HG03460 (cell line): ENCODE measurements around the gene NFKBIE.

Experiments
- ATAC-seq: cut with Tn5 transposase; IDR thresholded peaks from one replicate; pipeline ENCODE4 v1.9.1; 2021; ENCODE audit not compliant: unreplicated experiment

The NFKBIE gene

GRCh38 chr6:44297063-44298038 lies 32.0 kb upstream of the NFKBIE start:
- ATAC-seq = no peak

- ATAC-seq = no peak
Measured at GRCh38 chr6:44294832-44295791, 29.8 kb upstream of the NFKBIE start.

GRCh38 chr6:44292661-44293365 lies 27.5 kb upstream of the NFKBIE start:
- no peak for ATAC-seq

- ATAC-seq = no peak
Measured at GRCh38 chr6:44291841-44292240, 26.5 kb upstream of the NFKBIE start.

GRCh38 chr6:44289726-44290260 lies 24.4 kb upstream of the NFKBIE start:
- no peak for ATAC-seq

GRCh38 chr6:44286747-44287146 lies 21.4 kb upstream of the NFKBIE start:
- no peak for ATAC-seq

- no peak for ATAC-seq
Measured at GRCh38 chr6:44286285-44286565, 20.9 kb upstream of the NFKBIE start.

- no peak for ATAC-seq
Measured at GRCh38 chr6:44285552-44286284, 20.4 kb upstream of the NFKBIE start.

- no peak for ATAC-seq
Measured at GRCh38 chr6:44284867-44285266, 19.5 kb upstream of the NFKBIE start.

GRCh38 chr6:44284121-44284520 lies 18.8 kb upstream of the NFKBIE start:
- no peak for ATAC-seq

GRCh38 chr6:44278774-44279697 lies 13.7 kb upstream of the NFKBIE start:
- ATAC-seq = no peak

- ATAC-seq = no peak
Measured at GRCh38 chr6:44278315-44278714, 13.0 kb upstream of the NFKBIE start.

GRCh38 chr6:44277763-44278162 lies 12.4 kb upstream of the NFKBIE start:
- no peak for ATAC-seq

- no peak for ATAC-seq
Measured at GRCh38 chr6:44276667-44277640, 11.6 kb upstream of the NFKBIE start.

GRCh38 chr6:44275749-44276648 lies 10.6 kb upstream of the NFKBIE start:
- no peak for ATAC-seq

GRCh38 chr6:44275271-44275748 lies 10.0 kb upstream of the NFKBIE start:
- ATAC-seq = no peak

- no peak for ATAC-seq
Measured at GRCh38 chr6:44273617-44274016, 8.3 kb upstream of the NFKBIE start.
